HG02870 (cell line): Measurements from ENCODE around the gene KPNA1.
"Not testable (repeated sequence)": the region's sequence is repeated elsewhere in the genome, so short reads cannot be mapped to it uniquely, and the experiment has no call there.

ENCODE experiments used
- ATAC-seq: cut with Tn5 transposase; IDR thresholded peaks from one replicate; pipeline ENCODE4 v1.9.1; 2021; ENCODE audit warnings: mild to moderate bottlenecking, moderate library complexity; ENCODE audit not compliant: unreplicated experiment

The KPNA1 gene

GRCh38 chr3:122484985-122485384 is 29.8 kb downstream of the KPNA1 start:
- ATAC-seq, result no peak

- ATAC-seq, result no peak
Measured at GRCh38 chr3:122481390-122481789, 33.3 kb downstream of the KPNA1 start.

- ATAC-seq, result no peak
Measured at GRCh38 chr3:122476532-122476931, 38.2 kb downstream of the KPNA1 start.

- ATAC-seq, result no peak
Measured at GRCh38 chr3:122475316-122475715, 39.4 kb downstream of the KPNA1 start.

- ATAC-seq, result no peak
Measured at GRCh38 chr3:122469659-122470058, 45.1 kb downstream of the KPNA1 start.

- no peak for ATAC-seq
Measured at GRCh38 chr3:122468896-122469533, 45.7 kb downstream of the KPNA1 start.

GRCh38 chr3:122466701-122467240 is 48.0 kb downstream of the KPNA1 start:
- ATAC-seq, result no peak

- ATAC-seq, result no peak
Measured at GRCh38 chr3:122464659-122465058, 50.1 kb downstream of the KPNA1 start.

GRCh38 chr3:122462406-122462805 is 52.3 kb downstream of the KPNA1 start:
- no peak for ATAC-seq

GRCh38 chr3:122461806-122462205 is 52.9 kb downstream of the KPNA1 start:
- no peak for ATAC-seq

GRCh38 chr3:122458992-122459391 is 55.7 kb downstream of the KPNA1 start:
- ATAC-seq, result no peak

GRCh38 chr3:122457706-122458105 is 57.0 kb downstream of the KPNA1 start:
- no peak for ATAC-seq

- no peak for ATAC-seq
Measured at GRCh38 chr3:122456074-122456473, 58.7 kb downstream of the KPNA1 start.

- ATAC-seq, result no peak
Measured at GRCh38 chr3:122451371-122451770, 63.4 kb downstream of the KPNA1 start.

- not testable (repeated sequence) for ATAC-seq
Measured at GRCh38 chr3:122448218-122448617, 66.5 kb downstream of the KPNA1 start.

GRCh38 chr3:122444491-122444887 is 70.2 kb downstream of the KPNA1 start:
- ATAC-seq, result not testable (repeated sequence)

- not testable (repeated sequence) for ATAC-seq
Measured at GRCh38 chr3:122443762-122444490, 70.8 kb downstream of the KPNA1 start.

GRCh38 chr3:122443090-122443489 is 71.6 kb downstream of the KPNA1 start:
- no peak for ATAC-seq

- ATAC-seq, result no peak
Measured at GRCh38 chr3:122435950-122436349, 78.8 kb downstream of the KPNA1 start.

- ATAC-seq, result no peak
Measured at GRCh38 chr3:122430371-122430770, 84.4 kb downstream of the KPNA1 start.

- ATAC-seq, result peak; percentile 81
Measured at GRCh38 chr3:122427857-122428471, 86.8 kb downstream of the KPNA1 start.

- no peak for ATAC-seq
Measured at GRCh38 chr3:122421836-122422235, 92.9 kb downstream of the KPNA1 start.
